ENCODE measurements around the gene GALNT8.

DNA sequence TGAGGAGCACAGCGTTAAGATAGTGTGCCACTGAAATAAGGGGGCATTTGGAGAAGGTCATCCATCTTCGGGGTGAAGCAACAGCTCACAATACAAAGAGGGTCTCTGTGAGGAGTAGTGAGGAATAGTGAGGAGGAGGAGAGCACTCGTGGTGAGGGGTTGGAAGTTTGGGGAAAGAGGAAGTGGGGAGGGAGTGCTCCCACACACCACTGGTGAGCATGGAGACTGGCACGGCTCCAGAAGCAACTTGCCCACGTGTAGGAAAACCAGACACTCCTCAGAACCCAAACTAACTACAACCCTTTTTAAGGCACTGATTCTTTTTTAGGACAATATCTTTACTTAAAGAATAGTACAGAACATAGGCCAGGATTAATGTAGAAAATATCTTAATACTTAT, 48.9 kb downstream of the GALNT8 start:
- TF ChIP-seq, protein P1, sequence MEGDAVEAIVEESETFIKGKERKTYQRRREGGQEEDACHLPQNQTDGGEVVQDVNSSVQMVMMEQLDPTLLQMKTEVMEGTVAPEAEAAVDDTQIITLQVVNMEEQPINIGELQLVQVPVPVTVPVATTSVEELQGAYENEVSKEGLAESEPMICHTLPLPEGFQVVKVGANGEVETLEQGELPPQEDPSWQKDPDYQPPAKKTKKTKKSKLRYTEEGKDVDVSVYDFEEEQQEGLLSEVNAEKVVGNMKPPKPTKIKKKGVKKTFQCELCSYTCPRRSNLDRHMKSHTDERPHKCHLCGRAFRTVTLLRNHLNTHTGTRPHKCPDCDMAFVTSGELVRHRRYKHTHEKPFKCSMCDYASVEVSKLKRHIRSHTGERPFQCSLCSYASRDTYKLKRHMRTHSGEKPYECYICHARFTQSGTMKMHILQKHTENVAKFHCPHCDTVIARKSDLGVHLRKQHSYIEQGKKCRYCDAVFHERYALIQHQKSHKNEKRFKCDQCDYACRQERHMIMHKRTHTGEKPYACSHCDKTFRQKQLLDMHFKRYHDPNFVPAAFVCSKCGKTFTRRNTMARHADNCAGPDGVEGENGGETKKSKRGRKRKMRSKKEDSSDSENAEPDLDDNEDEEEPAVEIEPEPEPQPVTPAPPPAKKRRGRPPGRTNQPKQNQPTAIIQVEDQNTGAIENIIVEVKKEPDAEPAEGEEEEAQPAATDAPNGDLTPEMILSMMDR (IDR thresholded peaks at IDR 0.05; ENCODE audit: borderline replicate concordance, extremely low read depth, low read length, poor library complexity, severe bottlenecking), result no peak
- TF ChIP-seq EZH2 (IDR thresholded peaks at IDR 0.05; ENCODE audit: borderline replicate concordance, low read depth, low read length, severe bottlenecking), result no peak

Data from DND-41 (cell line).